Panc1 (cell line): ENCODE results near the gene TPD52L1.

ENCODE experiments used
- POLR2AphosphoS5 ChIP-seq: IDR thresholded peaks from 2 replicates; pipeline ENCODE4 v1.6.1; 2012; ENCODE audit warnings: mild to moderate bottlenecking, low read depth, low read length, moderate library complexity
- TCF7L2 ChIP-seq: IDR thresholded peaks from 2 replicates; pipeline ENCODE4 v1.6.1; 2011; ENCODE audit warnings: mild to moderate bottlenecking, low read depth, low read length, inconsistent platforms
- TF ChIP-seq, protein P1 (sequence below): fragments of 450-650 bp; IDR thresholded peaks from 2 replicates; pipeline ENCODE4 v1.5.1; 2017; ENCODE audit warnings: mild to moderate bottlenecking

- TF ChIP-seq, protein P1, sequence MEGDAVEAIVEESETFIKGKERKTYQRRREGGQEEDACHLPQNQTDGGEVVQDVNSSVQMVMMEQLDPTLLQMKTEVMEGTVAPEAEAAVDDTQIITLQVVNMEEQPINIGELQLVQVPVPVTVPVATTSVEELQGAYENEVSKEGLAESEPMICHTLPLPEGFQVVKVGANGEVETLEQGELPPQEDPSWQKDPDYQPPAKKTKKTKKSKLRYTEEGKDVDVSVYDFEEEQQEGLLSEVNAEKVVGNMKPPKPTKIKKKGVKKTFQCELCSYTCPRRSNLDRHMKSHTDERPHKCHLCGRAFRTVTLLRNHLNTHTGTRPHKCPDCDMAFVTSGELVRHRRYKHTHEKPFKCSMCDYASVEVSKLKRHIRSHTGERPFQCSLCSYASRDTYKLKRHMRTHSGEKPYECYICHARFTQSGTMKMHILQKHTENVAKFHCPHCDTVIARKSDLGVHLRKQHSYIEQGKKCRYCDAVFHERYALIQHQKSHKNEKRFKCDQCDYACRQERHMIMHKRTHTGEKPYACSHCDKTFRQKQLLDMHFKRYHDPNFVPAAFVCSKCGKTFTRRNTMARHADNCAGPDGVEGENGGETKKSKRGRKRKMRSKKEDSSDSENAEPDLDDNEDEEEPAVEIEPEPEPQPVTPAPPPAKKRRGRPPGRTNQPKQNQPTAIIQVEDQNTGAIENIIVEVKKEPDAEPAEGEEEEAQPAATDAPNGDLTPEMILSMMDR = no peak
- TF ChIP-seq POLR2AphosphoS5 = no peak
- TF ChIP-seq TCF7L2 = no peak
Measured at GRCh38 chr6:125306756-125307149, 153.2 kb downstream of the TPD52L1 start.
